Measurements from ENCODE around the gene NXN. TPM values are rescaled to one million over a fixed set of nuclear protein-coding genes. Genes with fewer than 3 reads are reported as not detected.
A peak's percentile ranks its signal among the peaks of the same experiment; 100 is the strongest.
"Not testable (repeated sequence)": the region's sequence is repeated elsewhere in the genome, so short reads cannot be mapped to it uniquely, and the experiment has no call there.

NXN gene
- total and polyA plus RNA-seq, 4 donors, result 25.7 to 60.6 (median 44.0) TPM

- H3K4me3 ChIP-seq (ENCODE audit: low read depth, low read length), result no peak overlapping the region
- peaks cover 55% of the 10 kb centered on the region for H3K36me3 ChIP-seq (ENCODE audit: control insufficient read depth, insufficient read depth, low read length)
- 95% methylated on average over 14 of the region's 20 CpGs for WGBS (ENCODE audit: insufficient coverage)
- DNase-seq (ENCODE audit: low read depth in 4 of 6, low spot score in 6 of 6), result no peak
- no peaks in the 10 kb centered on the region for H3K9me3 ChIP-seq (ENCODE audit: control insufficient read depth, insufficient read depth, low read length)
- no peak overlapping the region for H3K27ac ChIP-seq (ENCODE audit: low read depth, low read length)
- H3K4me1 ChIP-seq (ENCODE audit: control insufficient read depth, insufficient read depth, low read length), result no peaks in the 10 kb centered on the region
- no peaks in the 10 kb centered on the region for H3K27me3 ChIP-seq (ENCODE audit: control insufficient read depth, insufficient read depth, low read length)
Measured at GRCh38 chr17:814371-814770, 165.2 kb downstream of the NXN start.

DNA sequence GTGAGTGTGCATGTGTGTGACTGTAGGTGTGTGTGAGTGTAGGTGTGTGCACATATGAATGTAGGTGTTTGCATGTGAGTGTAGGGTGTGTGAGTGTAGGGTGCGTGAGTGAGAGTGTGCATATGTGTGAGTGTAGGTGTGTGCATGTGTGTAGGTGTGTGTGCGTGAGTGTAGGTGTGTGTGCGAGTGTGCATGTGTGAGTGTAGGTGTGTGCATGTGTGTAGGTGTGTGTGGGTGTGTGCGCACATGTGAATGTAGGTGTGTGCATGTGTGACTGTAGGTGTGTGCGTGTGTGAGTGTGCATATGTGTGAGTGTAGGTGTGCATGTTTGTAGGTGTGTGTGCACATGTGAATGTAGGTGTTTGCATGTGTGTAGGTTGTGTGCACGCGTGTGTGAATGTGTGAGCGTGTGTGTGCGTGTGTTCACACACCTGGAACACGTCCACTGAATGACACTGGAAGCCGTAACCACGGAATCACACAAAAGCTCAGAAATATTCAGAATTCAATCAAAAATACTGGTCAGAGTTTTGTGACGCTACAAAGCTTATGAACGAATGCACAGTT, 166.9 kb downstream of the NXN start:
- DNase-seq (ENCODE audit: low read depth in 4 of 6, low spot score in 6 of 6), result no peak

GRCh38 chr17:811051-811784, 168.4 kb downstream of the NXN start:
- no peaks in the 10 kb centered on the region for H3K27me3 ChIP-seq (ENCODE audit: control insufficient read depth, insufficient read depth, low read length)
- H3K4me3 ChIP-seq (ENCODE audit: low read depth, low read length), result no peak overlapping the region
- DNase-seq (ENCODE audit: low read depth in 4 of 6, low spot score in 6 of 6), result no peak
- H3K9me3 ChIP-seq (ENCODE audit: control insufficient read depth, insufficient read depth, low read length), result no peaks in the 10 kb centered on the region
- WGBS (ENCODE audit: insufficient coverage), result 77% methylated on average over 28 of the region's 29 CpGs
- no peak overlapping the region for H3K27ac ChIP-seq (ENCODE audit: low read depth, low read length)
- peaks cover 45% of the 10 kb centered on the region for H3K36me3 ChIP-seq (ENCODE audit: control insufficient read depth, insufficient read depth, low read length)
- H3K4me1 ChIP-seq (ENCODE audit: control insufficient read depth, insufficient read depth, low read length), result no peaks in the 10 kb centered on the region

More for the DNA sequence above, 166.9 kb downstream of the NXN start:
- Histone ChIP-seq H3K4me1 (ENCODE audit: control insufficient read depth, insufficient read depth, low read length) (no peaks in the 10 kb centered on the region), H3K36me3 (ENCODE audit: control insufficient read depth, insufficient read depth, low read length) (peaks cover 44% of the 10 kb centered on the region), H3K4me3 (ENCODE audit: low read depth, low read length) (no peak overlapping the region), H3K27ac (ENCODE audit: low read depth, low read length) (no peak overlapping the region), H3K27me3 (ENCODE audit: control insufficient read depth, insufficient read depth, low read length) (no peaks in the 10 kb centered on the region), H3K9me3 (ENCODE audit: control insufficient read depth, insufficient read depth, low read length) (no peaks in the 10 kb centered on the region)
- WGBS (ENCODE audit: insufficient coverage), result over 99% methylated on average over 12 of the region's 14 CpGs

GRCh38 chr17:807523-808294, 171.9 kb downstream of the NXN start:
- Histone ChIP-seq H3K4me1 (ENCODE audit: control insufficient read depth, insufficient read depth, low read length) (peaks cover 25% of the 10 kb centered on the region), H3K27me3 (ENCODE audit: control insufficient read depth, insufficient read depth, low read length) (no peaks in the 10 kb centered on the region), H3K4me3 (ENCODE audit: low read depth, low read length) (no peak overlapping the region), H3K27ac (ENCODE audit: low read depth, low read length) (no peak overlapping the region), H3K36me3 (ENCODE audit: control insufficient read depth, insufficient read depth, low read length) (peaks cover 46% of the 10 kb centered on the region), H3K9me3 (ENCODE audit: control insufficient read depth, insufficient read depth, low read length) (no peaks in the 10 kb centered on the region)
- DNase-seq (ENCODE audit: low read depth in 4 of 6, low spot score in 6 of 6), result no peak
- WGBS (ENCODE audit: insufficient coverage), result 92% methylated on average over 28 of the region's 28 CpGs

GRCh38 chr17:806781-807522, 172.6 kb downstream of the NXN start:
- Histone ChIP-seq H3K27me3 (ENCODE audit: control insufficient read depth, insufficient read depth, low read length) (no peaks in the 10 kb centered on the region), H3K4me1 (ENCODE audit: control insufficient read depth, insufficient read depth, low read length) (peaks cover 28% of the 10 kb centered on the region), H3K36me3 (ENCODE audit: control insufficient read depth, insufficient read depth, low read length) (peaks cover 46% of the 10 kb centered on the region), H3K4me3 (ENCODE audit: low read depth, low read length) (no peak overlapping the region), H3K27ac (ENCODE audit: low read depth, low read length) (no peak overlapping the region), H3K9me3 (ENCODE audit: control insufficient read depth, insufficient read depth, low read length) (no peaks in the 10 kb centered on the region)
- peak in 1 of 6 donors; percentile 48 for DNase-seq (ENCODE audit: low read depth in 4 of 6, low spot score in 6 of 6)
- 82% methylated on average over 26 of the region's 33 CpGs for WGBS (ENCODE audit: insufficient coverage)

DNA sequence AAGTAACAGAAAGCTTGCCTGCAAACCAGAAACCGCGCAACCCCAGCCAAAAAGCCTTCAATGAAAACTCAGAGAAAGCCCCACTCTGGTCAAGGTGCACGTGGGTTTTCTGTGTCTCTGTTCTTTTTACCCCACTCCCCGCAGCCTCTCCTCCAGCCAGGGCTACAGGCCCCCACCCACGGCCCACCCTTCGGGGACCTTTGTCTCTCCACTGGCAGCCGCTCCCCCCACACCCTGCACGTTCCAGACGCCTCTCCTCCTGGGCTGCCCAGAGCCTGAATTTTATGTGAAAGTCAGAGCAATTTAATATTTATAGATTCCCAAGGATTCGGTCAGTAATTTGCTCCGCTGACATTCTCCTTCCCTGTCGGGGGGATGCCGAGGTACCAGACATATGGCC, 173.2 kb downstream of the NXN start:
- DNase-seq (ENCODE audit: low read depth in 4 of 6, low spot score in 6 of 6), result no peak
- H3K36me3 ChIP-seq (ENCODE audit: control insufficient read depth, insufficient read depth, low read length), result peaks cover 46% of the 10 kb centered on the region
- no peak overlapping the region for H3K27ac ChIP-seq (ENCODE audit: low read depth, low read length)
- H3K9me3 ChIP-seq (ENCODE audit: control insufficient read depth, insufficient read depth, low read length), result no peaks in the 10 kb centered on the region
- 52% methylated on average over 3 of the region's 13 CpGs for WGBS (ENCODE audit: insufficient coverage)
- H3K4me3 ChIP-seq (ENCODE audit: low read depth, low read length), result no peak overlapping the region
- no peaks in the 10 kb centered on the region for H3K27me3 ChIP-seq (ENCODE audit: control insufficient read depth, insufficient read depth, low read length)
- peaks cover 28% of the 10 kb centered on the region for H3K4me1 ChIP-seq (ENCODE audit: control insufficient read depth, insufficient read depth, low read length)

DNA sequence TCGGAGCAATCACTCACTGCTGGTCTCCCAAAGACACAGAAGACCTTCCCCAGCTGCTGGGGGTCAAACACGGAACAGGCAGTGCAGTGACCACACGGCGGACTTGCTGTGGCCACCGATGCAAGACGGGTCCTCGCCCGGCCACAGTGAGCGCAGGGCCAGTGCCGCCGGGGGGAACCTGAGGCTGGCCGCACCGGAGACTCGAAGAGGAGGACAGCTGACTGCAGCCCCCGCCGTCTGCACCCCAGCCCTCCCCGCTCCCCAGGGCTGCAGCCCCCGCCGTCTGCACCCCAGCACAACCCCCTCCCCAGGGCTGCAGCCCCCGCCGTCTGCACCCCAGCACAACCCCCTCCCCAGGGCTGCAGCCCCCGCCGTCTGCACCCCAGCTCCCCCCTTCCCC, 173.7 kb downstream of the NXN start:
- not testable (repeated sequence) for H3K4me3 ChIP-seq (ENCODE audit: low read depth, low read length); H3K27me3 ChIP-seq (ENCODE audit: control insufficient read depth, insufficient read depth, low read length); H3K27ac ChIP-seq (ENCODE audit: low read depth, low read length); H3K9me3 ChIP-seq (ENCODE audit: control insufficient read depth, insufficient read depth, low read length); DNase-seq (ENCODE audit: low read depth in 4 of 6, low spot score in 6 of 6)
- Histone ChIP-seq H3K4me1 (ENCODE audit: control insufficient read depth, insufficient read depth, low read length) (peaks cover 28% of the 10 kb centered on the region), H3K36me3 (ENCODE audit: control insufficient read depth, insufficient read depth, low read length) (peaks cover 46% of the 10 kb centered on the region)
- 86% methylated on average over 15 of the region's 23 CpGs for WGBS (ENCODE audit: insufficient coverage)

- H3K36me3 ChIP-seq (ENCODE audit: control insufficient read depth, insufficient read depth, low read length), result peaks cover 56% of the 10 kb centered on the region
Measured at GRCh38 chr17:804541-805435, 174.8 kb downstream of the NXN start.

More at GRCh38 chr17:804541-805435, 174.8 kb downstream of the NXN start:
- H3K27ac ChIP-seq (ENCODE audit: low read depth, low read length), result peak overlapping the region; percentile 33
- H3K4me3 ChIP-seq (ENCODE audit: low read depth, low read length), result no peak overlapping the region
- H3K27me3 ChIP-seq (ENCODE audit: control insufficient read depth, insufficient read depth, low read length), result no peaks in the 10 kb centered on the region
- 34% methylated on average over 34 of the region's 41 CpGs for WGBS (ENCODE audit: insufficient coverage)
- H3K9me3 ChIP-seq (ENCODE audit: control insufficient read depth, insufficient read depth, low read length), result no peaks in the 10 kb centered on the region
- DNase-seq (ENCODE audit: low read depth in 4 of 6, low spot score in 6 of 6), result peak in 2 of 6 donors; percentile 63 to 70
- peaks cover 28% of the 10 kb centered on the region for H3K4me1 ChIP-seq (ENCODE audit: control insufficient read depth, insufficient read depth, low read length)

Data from spinal cord (tissue), 10 donors.